ENCODE measurements around the gene CSK. TPM values are rescaled to one million over a fixed set of nuclear protein-coding genes. Genes with fewer than 3 reads are reported as not detected.

Gene CSK
- total and polyA plus RNA-seq, 4 donors: 6.9 to 41.7 (median 24.1) TPM

- Histone ChIP-seq H3K9me3 (ENCODE audit: control insufficient read depth in 4 of 4, low read length in 3 of 4) (no peaks in the 10 kb centered on the region), H3K9ac (ENCODE audit: low read depth in 1 of 2, low read length in 2 of 2) (no peak overlapping the region), H3K36me3 (ENCODE audit: control insufficient read depth in 4 of 4, insufficient read depth in 3 of 4, low read depth in 1 of 4, low read length in 3 of 4) (peaks cover 2 to 15% (median 8%) of the 10 kb centered on the region in 4 donors), H3K27ac (ENCODE audit: low read depth in 1 of 2, low read length in 2 of 2) (no peak overlapping the region), H3K27me3 (ENCODE audit: control insufficient read depth in 4 of 4, insufficient read depth in 4 of 4, low read length in 3 of 4) (no peaks in the 10 kb centered on the region), H3K4me1 (ENCODE audit: control insufficient read depth in 4 of 4, insufficient read depth in 4 of 4, low read length in 3 of 4) (peaks cover 0 to 9% (median 3%) of the 10 kb centered on the region in 4 donors), H3K4me3 (ENCODE audit: low read depth in 1 of 3, low read length in 3 of 3) (no peak overlapping the region)
- WGBS: 91% methylated on average over 15 of the region's 15 CpGs
- TF ChIP-seq MAX (IDR thresholded peaks at IDR 0.05): no peak
- no peak for TF ChIP-seq HNF4A (conservative IDR thresholded peaks at IDR 0.05)
- no peak for TF ChIP-seq GABPA (IDR thresholded peaks at IDR 0.05 in 1 of 2, conservative IDR thresholded peaks at IDR 0.05 in 1 of 2)
- TF ChIP-seq FOXA1 (IDR thresholded peaks at IDR 0.05): no peak
- TF ChIP-seq TAF1 (conservative IDR thresholded peaks at IDR 0.05): no peak
- no peak for TF ChIP-seq JUND (IDR thresholded peaks at IDR 0.05)
- no peak for TF ChIP-seq RAD21 (IDR thresholded peaks at IDR 0.05)
- TF ChIP-seq FOXA2 (IDR thresholded peaks at IDR 0.05): no peak
- TF ChIP-seq CTCF (IDR thresholded peaks at IDR 0.05; ENCODE audit: low read depth, low read length, missing input control): no peak
- no peak for TF ChIP-seq HNF4G (IDR thresholded peaks at IDR 0.05)
- TF ChIP-seq SP1 (IDR thresholded peaks at IDR 0.05): no peak
- no peak for TF ChIP-seq ZBTB33 (IDR thresholded peaks at IDR 0.05)
- no peak for DNase-seq (ENCODE audit: low spot score)
These were observed 55.7 kb downstream of the CSK start for GRCh38 chr15:74837482-74838136.

- peaks cover 2 to 15% (median 8%) of the 10 kb centered on the region in 4 donors for H3K36me3 ChIP-seq (ENCODE audit: control insufficient read depth in 4 of 4, insufficient read depth in 3 of 4, low read depth in 1 of 4, low read length in 3 of 4)
These were observed 56.2 kb downstream of the CSK start for GRCh38 chr15:74838137-74838516.

GRCh38 chr15:74838746-74839525, 57.1 kb downstream of the CSK start:
- Histone ChIP-seq H3K4me1 (ENCODE audit: control insufficient read depth in 4 of 4, insufficient read depth in 4 of 4, low read length in 3 of 4) (peaks cover 0 to 16% (median 8%) of the 10 kb centered on the region in 4 donors), H3K36me3 (ENCODE audit: control insufficient read depth in 4 of 4, insufficient read depth in 3 of 4, low read depth in 1 of 4, low read length in 3 of 4) (peaks cover 2 to 15% (median 8%) of the 10 kb centered on the region in 4 donors), H3K9me3 (ENCODE audit: control insufficient read depth in 4 of 4, low read length in 3 of 4) (no peaks in the 10 kb centered on the region), H3K27ac (ENCODE audit: low read depth in 1 of 2, low read length in 2 of 2) (no peak overlapping the region), H3K27me3 (ENCODE audit: control insufficient read depth in 4 of 4, insufficient read depth in 4 of 4, low read length in 3 of 4) (no peaks in the 10 kb centered on the region), H3K4me3 (ENCODE audit: low read depth in 1 of 3, low read length in 3 of 3) (no peak overlapping the region), H3K9ac (ENCODE audit: low read depth in 1 of 2, low read length in 2 of 2) (no peak overlapping the region)
- no peak for DNase-seq (ENCODE audit: low spot score)
- 92% methylated on average over 11 of the region's 11 CpGs for WGBS
- no peak for TF ChIP-seq CTCF (IDR thresholded peaks at IDR 0.05; ENCODE audit: low read depth, low read length, missing input control)
- TF ChIP-seq HNF4A (conservative IDR thresholded peaks at IDR 0.05): no peak
- TF ChIP-seq MAX (IDR thresholded peaks at IDR 0.05): no peak
- no peak for TF ChIP-seq EGR1 (IDR thresholded peaks at IDR 0.05; ENCODE audit: low read depth in 2 of 2)
- no peak for TF ChIP-seq HNF4G (IDR thresholded peaks at IDR 0.05)
- TF ChIP-seq FOXA2 (IDR thresholded peaks at IDR 0.05): no peak
- TF ChIP-seq ZBTB33 (IDR thresholded peaks at IDR 0.05): no peak
- TF ChIP-seq SP1 (IDR thresholded peaks at IDR 0.05): no peak
- TF ChIP-seq NR2F2 (IDR thresholded peaks at IDR 0.05): no peak
- no peak for TF ChIP-seq FOXA1 (IDR thresholded peaks at IDR 0.05)
- no peak for TF ChIP-seq TAF1 (conservative IDR thresholded peaks at IDR 0.05)
- TF ChIP-seq RAD21 (IDR thresholded peaks at IDR 0.05): no peak

More at GRCh38 chr15:74838137-74838516, 56.2 kb downstream of the CSK start:
- no peak for DNase-seq (ENCODE audit: low spot score)
- no peak overlapping the region for H3K4me3 ChIP-seq (ENCODE audit: low read depth in 1 of 3, low read length in 3 of 3)
- no peaks in the 10 kb centered on the region for H3K27me3 ChIP-seq (ENCODE audit: control insufficient read depth in 4 of 4, insufficient read depth in 4 of 4, low read length in 3 of 4)
- no peak overlapping the region for H3K9ac ChIP-seq (ENCODE audit: low read depth in 1 of 2, low read length in 2 of 2)
- peaks cover 0 to 11% (median 3%) of the 10 kb centered on the region in 4 donors for H3K4me1 ChIP-seq (ENCODE audit: control insufficient read depth in 4 of 4, insufficient read depth in 4 of 4, low read length in 3 of 4)
- no peak overlapping the region for H3K27ac ChIP-seq (ENCODE audit: low read depth in 1 of 2, low read length in 2 of 2)
- 97% methylated on average over 10 of the region's 10 CpGs for WGBS
- H3K9me3 ChIP-seq (ENCODE audit: control insufficient read depth in 4 of 4, low read length in 3 of 4): no peaks in the 10 kb centered on the region
- TF ChIP-seq HNF4A (conservative IDR thresholded peaks at IDR 0.05): no peak
